GM20000 (cell line): Measurements from ENCODE around the gene CPEB1.

ENCODE experiments used
- DNase-seq: peaks from one replicate; pipeline ENCODE4 v3.0.0; 2012; ENCODE audit warnings: low spot score
- TF ChIP-seq, protein P1 (sequence below): IDR thresholded peaks from 2 replicates; pipeline ENCODE4 v1.5.1; 2012; ENCODE audit warnings: mild to moderate bottlenecking, control low read depth; ENCODE audit errors: extremely low read depth, missing control alignments

The CPEB1 gene

DNA sequence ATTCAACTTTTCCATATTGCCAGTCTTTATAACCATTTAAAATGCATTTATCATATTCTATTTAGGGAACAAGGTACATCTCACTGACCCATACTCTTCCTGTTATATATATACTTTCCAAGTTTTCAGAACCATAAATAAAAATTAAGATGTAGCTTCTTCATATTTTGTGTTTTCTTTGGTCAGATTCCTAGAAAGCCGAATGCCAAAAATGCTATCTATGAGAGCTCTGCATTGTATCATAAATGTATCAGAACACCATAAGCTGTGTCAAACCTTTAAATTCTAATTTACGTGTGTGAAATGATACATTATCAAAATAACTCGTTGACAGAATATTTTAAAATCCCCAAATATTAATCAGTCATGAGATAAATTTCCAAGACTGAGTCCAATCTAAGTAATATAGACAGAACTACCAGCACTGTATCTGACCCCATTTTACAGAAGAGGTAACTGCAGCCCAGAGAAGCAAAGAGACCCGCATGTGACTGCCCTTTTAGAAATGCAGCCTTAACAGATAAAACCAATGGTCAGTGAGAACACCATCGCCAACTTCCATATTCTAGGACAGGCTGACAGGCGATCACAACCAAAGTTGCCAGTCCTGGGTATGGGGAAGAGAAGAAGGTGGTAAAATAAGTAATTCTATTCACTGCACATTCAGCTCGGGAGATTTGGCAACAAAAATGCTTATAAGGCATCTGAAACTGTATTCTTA is 90.7 kb downstream of the CPEB1 start:
- no peak for DNase-seq
- TF ChIP-seq, protein P1, sequence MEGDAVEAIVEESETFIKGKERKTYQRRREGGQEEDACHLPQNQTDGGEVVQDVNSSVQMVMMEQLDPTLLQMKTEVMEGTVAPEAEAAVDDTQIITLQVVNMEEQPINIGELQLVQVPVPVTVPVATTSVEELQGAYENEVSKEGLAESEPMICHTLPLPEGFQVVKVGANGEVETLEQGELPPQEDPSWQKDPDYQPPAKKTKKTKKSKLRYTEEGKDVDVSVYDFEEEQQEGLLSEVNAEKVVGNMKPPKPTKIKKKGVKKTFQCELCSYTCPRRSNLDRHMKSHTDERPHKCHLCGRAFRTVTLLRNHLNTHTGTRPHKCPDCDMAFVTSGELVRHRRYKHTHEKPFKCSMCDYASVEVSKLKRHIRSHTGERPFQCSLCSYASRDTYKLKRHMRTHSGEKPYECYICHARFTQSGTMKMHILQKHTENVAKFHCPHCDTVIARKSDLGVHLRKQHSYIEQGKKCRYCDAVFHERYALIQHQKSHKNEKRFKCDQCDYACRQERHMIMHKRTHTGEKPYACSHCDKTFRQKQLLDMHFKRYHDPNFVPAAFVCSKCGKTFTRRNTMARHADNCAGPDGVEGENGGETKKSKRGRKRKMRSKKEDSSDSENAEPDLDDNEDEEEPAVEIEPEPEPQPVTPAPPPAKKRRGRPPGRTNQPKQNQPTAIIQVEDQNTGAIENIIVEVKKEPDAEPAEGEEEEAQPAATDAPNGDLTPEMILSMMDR: no peak

DNA sequence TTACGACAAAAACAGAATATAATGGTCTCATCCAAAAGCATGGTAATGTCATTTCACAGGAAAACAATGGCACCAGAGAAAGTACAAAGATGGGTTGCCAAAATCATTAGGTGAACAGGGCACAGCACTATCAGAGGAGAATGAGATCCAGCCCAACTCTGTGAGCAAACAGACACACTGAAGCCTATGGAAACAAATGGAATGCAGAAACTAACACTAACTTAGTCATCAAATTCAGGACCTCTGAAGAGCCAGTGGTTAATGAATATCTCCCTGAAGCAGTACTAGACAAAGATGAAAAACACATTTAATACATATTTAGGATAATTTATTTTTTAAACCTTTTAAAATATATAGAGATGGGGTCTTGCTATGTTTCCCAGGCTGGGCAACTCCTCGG is 92.3 kb downstream of the CPEB1 start:
- DNase-seq: no peak
- TF ChIP-seq, protein P1: no peak

DNA sequence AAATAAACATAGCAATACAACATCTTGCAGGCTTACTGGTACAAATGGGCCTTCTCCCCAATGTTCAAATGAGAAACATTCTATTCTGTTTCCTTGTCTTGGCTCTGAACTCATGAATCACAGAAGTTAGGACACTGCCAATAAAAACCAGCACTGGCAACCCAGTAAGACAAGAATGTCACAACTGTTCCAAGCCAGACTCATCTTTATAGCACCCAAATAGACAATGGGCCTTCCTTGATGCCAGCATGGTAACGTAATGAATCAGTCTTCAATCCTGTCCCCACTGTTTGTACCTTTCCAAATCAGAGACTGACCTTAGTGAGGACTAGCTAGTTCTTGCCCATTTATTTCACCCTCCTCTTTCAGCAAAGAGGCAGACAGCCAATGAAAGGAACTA is 92.8 kb downstream of the CPEB1 start:
- TF ChIP-seq, protein P1: no peak
- no peak for DNase-seq

DNA sequence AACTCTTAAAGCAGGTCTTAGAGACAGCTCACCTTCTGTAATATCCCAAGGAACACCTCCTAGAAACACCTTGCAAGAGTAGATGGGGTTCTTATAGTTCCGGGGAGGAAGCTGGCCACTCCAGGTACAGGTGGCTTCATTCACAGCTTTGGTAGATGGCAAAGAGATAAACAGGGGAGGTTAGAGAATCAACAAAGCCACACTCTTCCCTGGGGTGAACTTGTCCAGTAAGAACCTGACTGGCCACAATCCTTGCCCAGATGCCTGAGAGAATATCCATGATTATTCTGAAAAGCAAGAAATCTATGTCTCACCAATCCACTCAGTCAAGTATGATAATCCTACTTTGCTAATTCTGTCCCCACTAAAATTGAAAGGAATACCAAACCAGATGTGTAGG is 93.3 kb downstream of the CPEB1 start:
- TF ChIP-seq, protein P1: no peak
- DNase-seq: no peak

DNA sequence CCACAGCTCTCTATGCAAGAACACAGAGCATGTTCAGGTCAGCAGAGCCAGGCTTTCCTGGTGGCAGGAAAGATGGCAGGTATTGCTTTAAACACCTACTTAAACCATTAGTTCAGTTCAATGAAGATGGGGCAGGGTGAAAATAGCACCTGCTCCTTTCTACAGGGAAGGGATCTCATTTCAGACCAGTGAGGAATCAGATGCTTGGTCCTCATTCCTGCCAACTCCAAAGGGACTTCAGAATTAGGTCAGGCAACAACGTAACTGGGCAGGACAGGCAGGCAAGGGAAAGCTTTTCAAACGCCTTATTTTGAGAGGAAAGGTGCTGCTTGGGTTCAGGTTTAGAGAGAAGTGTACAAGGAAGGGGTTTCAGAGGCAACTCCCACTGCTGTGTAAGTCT is 94.3 kb downstream of the CPEB1 start:
- TF ChIP-seq, protein P1: no peak
- no peak for DNase-seq

DNA sequence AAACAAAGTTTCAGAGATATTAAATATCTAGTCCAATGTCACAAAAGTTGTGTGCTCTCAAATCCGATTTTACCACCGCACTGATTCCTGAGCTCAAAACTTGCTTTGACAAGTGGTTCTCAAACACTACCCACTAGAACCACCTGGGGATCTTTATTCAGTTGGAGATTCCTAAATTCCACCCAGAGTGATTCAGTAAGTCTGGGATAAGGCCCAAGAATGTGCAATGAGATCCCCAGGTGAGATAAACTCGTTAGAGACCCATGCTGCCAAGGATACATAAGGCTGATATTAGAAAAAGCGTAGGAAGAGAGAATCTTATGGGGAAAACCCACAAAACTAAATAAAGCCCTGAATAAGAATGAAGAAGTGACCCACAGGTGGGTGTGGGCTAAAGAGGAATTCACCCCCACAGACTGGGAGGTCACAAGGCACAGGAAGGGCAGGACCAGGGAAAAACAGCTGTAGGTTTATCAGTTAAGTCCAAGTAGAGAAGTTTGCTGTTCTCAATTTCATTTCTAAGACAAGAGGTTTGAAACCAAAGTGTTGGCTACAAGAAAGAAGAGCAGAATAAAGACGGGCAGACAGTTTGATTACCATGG is 95.4 kb downstream of the CPEB1 start:
- TF ChIP-seq, protein P1: no peak
- peak; percentile 41 for DNase-seq

DNA sequence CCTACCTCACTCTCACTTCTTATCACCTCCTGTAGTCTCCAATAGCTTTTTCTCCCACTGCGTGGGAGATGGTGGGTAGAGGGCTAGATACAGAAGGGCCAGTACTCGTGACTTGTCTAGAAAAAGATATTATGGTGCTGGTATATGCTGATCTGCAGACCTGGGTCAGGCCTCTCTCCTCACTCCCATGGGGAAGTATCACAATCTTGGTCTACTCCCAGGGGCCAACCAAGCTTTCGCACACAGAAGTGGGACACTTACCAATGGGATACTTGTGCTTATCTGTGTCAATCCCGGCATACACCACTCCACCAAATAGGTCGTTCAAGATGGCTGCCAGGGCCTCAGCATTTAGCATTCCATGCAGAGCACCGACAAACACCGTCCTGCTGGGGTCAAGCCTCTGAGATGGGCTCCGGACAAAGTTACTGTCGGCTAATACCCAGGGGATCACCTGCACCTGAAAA is 97.9 kb downstream of the CPEB1 start:
- TF ChIP-seq, protein P1: no peak
- DNase-seq: no peak
